Neuronal stem cell (in vitro differentiated cells): ENCODE results near the gene ATP1B3.

Source experiments
- DNase-seq: peaks from one replicate; pipeline ENCODE4 v3.0.0-alpha.2; 2013; ENCODE audit warnings: low spot score
- H2AFZ ChIP-seq: one replicate; pipeline ENCODE4 v1.6.1; 2013; ENCODE audit warnings: mild to moderate bottlenecking, low read length, inconsistent platforms
- H2AK5ac ChIP-seq: 2 replicates; pipeline ENCODE4 v1.6.1; 2013; ENCODE audit warnings: low read depth, mild to moderate bottlenecking, inconsistent platforms, low read length, moderate library complexity, mixed read lengths
- H2BK120ac ChIP-seq: 2 replicates; pipeline ENCODE4 v1.6.1; 2013; ENCODE audit warnings: low read depth, mild to moderate bottlenecking, inconsistent platforms, low read length, moderate library complexity, mixed read lengths
- H2BK12ac ChIP-seq: one replicate; pipeline ENCODE4 v1.6.1; 2013; ENCODE audit warnings: low read length, inconsistent platforms
- H2BK15ac ChIP-seq: 2 replicates; pipeline ENCODE4 v1.6.1; 2013; ENCODE audit warnings: mild to moderate bottlenecking, low read length, inconsistent platforms, mixed read lengths
- H2BK5ac ChIP-seq: one replicate; pipeline ENCODE4 v1.6.1; 2013; ENCODE audit warnings: inconsistent platforms, mild to moderate bottlenecking, low read length, moderate library complexity
- H3K14ac ChIP-seq: one replicate; pipeline ENCODE4 v1.6.1; 2013; ENCODE audit warnings: low read length, inconsistent platforms
- H3K18ac ChIP-seq: 2 replicates; pipeline ENCODE4 v1.6.1; 2013; ENCODE audit warnings: low read length, inconsistent platforms
- H3K23ac ChIP-seq: 2 replicates; pipeline ENCODE4 v1.6.1; 2013; ENCODE audit warnings: low read depth, mild to moderate bottlenecking, mixed read lengths, low read length, inconsistent platforms; ENCODE audit not compliant: poor library complexity
- H3K27ac ChIP-seq: replicated peaks from 3 replicates; pipeline ENCODE4 v1.5.1; 2013; ENCODE audit warnings: low read length, inconsistent platforms
- H3K27me3 ChIP-seq, 3 experiments: 2 replicates each; pipeline ENCODE4 v1.6.1; 2013; ENCODE audit warnings: low read length in 3 of 3, mild to moderate bottlenecking in 2 of 3, inconsistent platforms in 1 of 3, low read depth in 1 of 3, mixed read lengths in 1 of 3, moderate library complexity in 1 of 3; ENCODE audit not compliant: control insufficient read depth in 3 of 3, insufficient read depth in 3 of 3
- H3K36me3 ChIP-seq, 2 donors: replicated peaks in 1 of 2; 2 replicates each; pipeline ENCODE4 v1.6.1; 2013; ENCODE audit warnings: low read length in 2 of 2; ENCODE audit not compliant: control insufficient read depth in 2 of 2, insufficient read depth in 2 of 2
- H3K4ac ChIP-seq: 2 replicates; pipeline ENCODE4 v1.6.1; 2013; ENCODE audit warnings: inconsistent platforms, mild to moderate bottlenecking, low read length, moderate library complexity
- H3K4me1 ChIP-seq, 2 donors: 1 replicate in 1 of 2; 2 replicates in 1 of 2; pipeline ENCODE4 v1.6.1; 2013; ENCODE audit warnings: low read length in 2 of 2, low read depth in 1 of 2; ENCODE audit not compliant: control insufficient read depth in 2 of 2, insufficient read depth in 1 of 2
- H3K4me2 ChIP-seq: one replicate; pipeline ENCODE4 v1.6.1; 2013; ENCODE audit warnings: mild to moderate bottlenecking, low read length, inconsistent platforms; ENCODE audit not compliant: insufficient read depth, poor library complexity, severe bottlenecking
- H3K4me3 ChIP-seq, 2 donors: 2 replicates each; pipeline ENCODE4 v1.5.1; 2013; ENCODE audit warnings: low read length in 2 of 2, mild to moderate bottlenecking in 2 of 2, inconsistent platforms in 1 of 2, moderate library complexity in 1 of 2
- H3K79me1 ChIP-seq: one replicate; pipeline ENCODE4 v1.6.1; 2013; ENCODE audit warnings: low read depth, mild to moderate bottlenecking, inconsistent platforms, low read length, moderate library complexity
- H3K9ac ChIP-seq: one replicate; pipeline ENCODE4 v1.6.1; 2013; ENCODE audit warnings: mild to moderate bottlenecking, low read depth, low read length, inconsistent platforms; ENCODE audit not compliant: poor library complexity
- H3K9me3 ChIP-seq, 2 donors: replicated peaks in 1 of 2; 2 replicates each; pipeline versions ENCODE3 to v1.6.1; 2013; ENCODE audit warnings: low read length in 2 of 2, mild to moderate bottlenecking in 2 of 2, inconsistent platforms in 1 of 2, low read depth in 1 of 2, mixed read lengths in 1 of 2, moderate library complexity in 1 of 2; ENCODE audit not compliant: control insufficient read depth in 2 of 2, insufficient read depth in 1 of 2
- H4K8ac ChIP-seq: one replicate; pipeline ENCODE4 v1.6.1; 2013; ENCODE audit warnings: low read depth, mild to moderate bottlenecking, inconsistent platforms, low read length, moderate library complexity
- H4K91ac ChIP-seq: one replicate; pipeline ENCODE4 v1.6.1; 2013; ENCODE audit warnings: low read length, low read depth, mild to moderate bottlenecking, inconsistent platforms; ENCODE audit not compliant: poor library complexity
- WGBS, 2 donors: extraction: QIAGEN DNeasy Blood & Tissue Kit; methylation state at CpG; one replicate each; pipeline ENCODE4 v1.1.7; 2013; ENCODE audit warnings: missing lambda C conversion rate in 2 of 2, mixed read lengths in 1 of 2; ENCODE audit not compliant: insufficient read length in 2 of 2, insufficient replicate concordance in 1 of 2; ENCODE audit errors: extremely low coverage in 2 of 2; 5-methylcytosine and 5-hydroxymethylcytosine counted together

Gene ATP1B3

DNA sequence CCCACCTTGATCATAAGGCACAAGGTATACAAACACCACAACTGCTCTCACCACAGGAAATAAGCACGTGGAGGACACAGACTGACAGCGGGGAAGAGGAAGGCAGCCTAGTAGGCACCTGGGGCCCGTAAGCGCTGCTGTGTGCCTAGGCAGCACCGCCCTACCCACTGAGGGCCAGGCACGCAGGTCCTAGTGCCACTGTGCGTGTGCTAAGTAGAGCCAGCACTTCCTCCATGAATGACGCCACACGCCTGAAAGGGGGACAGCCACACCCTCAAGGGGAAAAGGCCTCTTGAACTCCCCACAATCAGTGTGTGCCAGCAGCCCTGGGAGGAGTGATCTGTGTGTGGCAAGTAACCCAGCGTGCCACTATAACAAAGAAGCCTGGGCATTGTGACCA is 73.0 kb downstream of the ATP1B3 start:
- Histone ChIP-seq H3K79me1 (no peaks in the 10 kb centered on the region), H3K4me3 (no peak overlapping the region)
- DNase-seq, result no peak

GRCh38 chr3:141949972-141950371 is 73.5 kb downstream of the ATP1B3 start:
- Histone ChIP-seq H3K4me1 (peaks cover 3 to 14% of the 10 kb centered on the region in 2 donors), H4K91ac (no peak overlapping the region), H3K18ac (no peak overlapping the region), H2BK15ac (no peak overlapping the region), H3K9ac (no peak overlapping the region), H3K9me3 (no peaks in the 10 kb centered on the region), H3K79me1 (no peaks in the 10 kb centered on the region), H2BK12ac (no peak overlapping the region), H3K4me3 (no peak overlapping the region), H2AK5ac (no peak overlapping the region), H2AFZ (no peak overlapping the region), H3K4me2 (no peak overlapping the region), H3K27ac (no peak overlapping the region), H2BK5ac (no peak overlapping the region), H3K36me3 (peaks cover 12 to 42% of the 10 kb centered on the region in 2 donors), H4K8ac (no peak overlapping the region), H3K4ac (no peak overlapping the region), H3K23ac (no peak overlapping the region), H2BK120ac (no peak overlapping the region), H3K27me3 (no peaks in the 10 kb centered on the region), H3K14ac (no peak overlapping the region)
- DNase-seq, result no peak
- WGBS, 2 donors, result no CpG with 5 or more reads among the region's 6 CpGs

More for the DNA sequence above, 73.0 kb downstream of the ATP1B3 start:
- no peak overlapping the region for H2AFZ ChIP-seq
- H3K4me1 ChIP-seq, result peaks cover 0 to 14% of the 10 kb centered on the region in 2 donors
- H4K91ac ChIP-seq, result no peak overlapping the region
- no peaks in the 10 kb centered on the region for H3K27me3 ChIP-seq
- peaks cover 12 to 42% of the 10 kb centered on the region in 2 donors for H3K36me3 ChIP-seq
- no peak overlapping the region for H3K4ac ChIP-seq
- peak overlapping the region; percentile 78 for H4K8ac ChIP-seq
- no peak overlapping the region for H2BK5ac ChIP-seq
- H2BK12ac ChIP-seq, result no peak overlapping the region
- no peak overlapping the region for H2BK15ac ChIP-seq
- no peak overlapping the region for H3K18ac ChIP-seq
- no peak overlapping the region for H2BK120ac ChIP-seq
- no CpG with 5 or more reads among the region's 10 CpGs for WGBS, 2 donors
- H3K23ac ChIP-seq, result peak overlapping the region; percentile 8
- H3K4me2 ChIP-seq, result no peak overlapping the region
- no peak overlapping the region for H3K27ac ChIP-seq
- H3K14ac ChIP-seq, result no peak overlapping the region
- no peak overlapping the region for H2AK5ac ChIP-seq
- no peak overlapping the region for H3K9ac ChIP-seq
- H3K9me3 ChIP-seq, result no peaks in the 10 kb centered on the region

DNA sequence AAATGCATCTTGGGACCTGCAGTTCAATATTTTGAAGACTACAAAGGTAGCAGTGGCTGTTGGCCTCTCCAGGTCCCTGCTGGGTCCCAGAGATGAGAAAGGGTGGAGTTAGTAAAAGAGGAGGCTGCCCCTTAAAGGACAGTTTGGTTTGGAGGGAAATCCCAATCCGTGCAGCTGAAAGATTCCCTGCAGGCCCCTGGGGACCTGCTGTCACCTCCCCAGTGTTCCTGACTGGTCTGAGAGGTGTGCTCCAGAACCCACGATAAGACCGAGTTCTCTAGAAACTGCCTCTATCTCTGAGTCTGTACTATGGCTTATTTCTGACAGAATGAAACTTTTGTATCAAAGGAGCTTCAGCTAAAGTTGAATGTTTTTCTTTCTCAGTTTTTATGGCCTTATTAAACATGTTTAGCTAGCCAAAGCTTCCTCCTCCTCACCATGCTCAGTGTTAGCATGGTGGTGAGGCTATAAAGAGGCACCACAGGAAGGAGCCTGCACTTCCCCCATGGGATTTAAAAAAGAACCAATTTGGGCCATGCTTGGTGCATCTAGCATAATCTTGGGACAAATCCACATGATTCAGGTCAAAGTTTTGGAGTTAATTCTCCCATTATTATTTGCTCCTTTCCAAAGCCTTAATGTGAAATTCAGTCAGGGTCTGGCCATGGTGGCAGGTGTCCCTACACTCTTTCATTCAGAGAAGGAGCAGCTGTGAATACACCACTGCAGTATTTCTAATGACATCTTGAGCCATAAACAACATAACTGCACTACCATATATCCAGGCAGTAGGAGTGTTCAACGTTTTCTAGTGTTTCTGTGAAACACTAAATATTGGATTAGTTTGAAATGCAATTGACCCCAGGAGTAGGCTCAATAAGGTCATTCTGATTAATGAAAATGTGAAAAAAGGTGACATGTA is 74.4 kb downstream of the ATP1B3 start:
- Histone ChIP-seq H3K4ac (no peak overlapping the region), H2BK5ac (no peak overlapping the region), H3K9ac (no peak overlapping the region), H3K18ac (no peak overlapping the region), H3K27ac (no peak overlapping the region), H3K14ac (no peak overlapping the region), H2AFZ (no peak overlapping the region), H2BK12ac (no peak overlapping the region), H2BK120ac (no peak overlapping the region), H3K36me3 (peaks cover 12 to 42% of the 10 kb centered on the region in 2 donors), H3K4me3 (no peak overlapping the region), H3K9me3 (no peaks in the 10 kb centered on the region), H3K4me2 (no peak overlapping the region), H4K8ac (no peak overlapping the region), H4K91ac (no peak overlapping the region), H2BK15ac (no peak overlapping the region), H3K4me1 (peaks cover 10 to 12% of the 10 kb centered on the region in 2 donors), H3K27me3 (no peaks in the 10 kb centered on the region), H3K79me1 (no peaks in the 10 kb centered on the region), H3K23ac (no peak overlapping the region), H2AK5ac (no peak overlapping the region)
- no peak for DNase-seq
- WGBS, 2 donors, result no CpG with 5 or more reads among the region's 4 CpGs

- H4K91ac ChIP-seq, result no peak overlapping the region
- no peak for DNase-seq
- H2BK15ac ChIP-seq, result no peak overlapping the region
- H3K4me2 ChIP-seq, result no peak overlapping the region
- H2AFZ ChIP-seq, result no peak overlapping the region
- no peak overlapping the region for H2BK12ac ChIP-seq
- no peak overlapping the region for H3K4me3 ChIP-seq
- no peaks in the 10 kb centered on the region for H3K9me3 ChIP-seq
- H3K79me1 ChIP-seq, result peaks cover 1% of the 10 kb centered on the region
- H3K27ac ChIP-seq, result no peak overlapping the region
- H4K8ac ChIP-seq, result no peak overlapping the region
- peaks cover 9 to 10% of the 10 kb centered on the region in 2 donors for H3K4me1 ChIP-seq
- WGBS, 2 donors, result no CpG with 5 or more reads among the region's 2 CpGs
- H2AK5ac ChIP-seq, result no peak overlapping the region
- no peak overlapping the region for H3K18ac ChIP-seq
- H3K14ac ChIP-seq, result no peak overlapping the region
- H2BK120ac ChIP-seq, result no peak overlapping the region
- H2BK5ac ChIP-seq, result no peak overlapping the region
- H3K23ac ChIP-seq, result no peak overlapping the region
- no peak overlapping the region for H3K4ac ChIP-seq
- peaks cover 9 to 56% of the 10 kb centered on the region in 2 donors for H3K36me3 ChIP-seq
- no peak overlapping the region for H3K9ac ChIP-seq
- H3K27me3 ChIP-seq, result no peaks in the 10 kb centered on the region
These were observed 76.2 kb downstream of the ATP1B3 start for GRCh38 chr3:141952611-141953010.
